22Rv1 (cell line): ENCODE data around the gene MAP3K6.

ENCODE experiments used
- CTCF ChIP-seq: fragments of 450-650 bp; IDR thresholded peaks from 2 replicates; pipeline ENCODE4 v1.5.1; 2017; ENCODE audit warnings: mild to moderate bottlenecking
- ZFX ChIP-seq: fragments of 450-650 bp; IDR thresholded peaks from 2 replicates; pipeline ENCODE4 v1.6.1; 2017; ENCODE audit warnings: antibody characterized with exemption, borderline replicate concordance

DNA sequence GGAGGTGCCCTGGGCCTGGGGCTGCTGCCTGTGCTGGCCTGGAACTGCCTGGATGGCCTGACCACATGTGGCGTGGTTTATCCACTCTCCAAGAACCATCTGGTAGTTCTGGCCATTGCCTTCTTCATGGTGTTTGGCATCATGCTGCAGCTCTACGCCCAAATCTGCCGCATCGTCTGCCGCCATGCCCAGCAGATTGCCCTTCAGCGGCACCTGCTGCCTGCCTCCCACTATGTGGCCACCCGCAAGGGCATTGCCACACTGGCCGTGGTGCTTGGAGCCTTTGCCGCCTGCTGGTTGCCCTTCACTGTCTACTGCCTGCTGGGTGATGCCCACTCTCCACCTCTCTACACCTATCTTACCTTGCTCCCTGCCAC lies 27.5 kb upstream of the MAP3K6 start:
- TF ChIP-seq CTCF (no peak), ZFX (no peak)
